WERI-Rb-1 (cell line): ENCODE data around the gene TMEM201.

Experiments
- DNase-seq: peaks from one replicate; pipeline ENCODE4 v3.0.0-alpha.2; 2020
- H3K27ac ChIP-seq: fragments of 250-450 bp; sonication (Bioruptor Pico); 2 replicates; pipeline ENCODE4 v1.5.1; 2020; ENCODE audit warnings: mild to moderate bottlenecking, moderate library complexity
- H3K27me3 ChIP-seq: fragments of 250-450 bp; sonication (Bioruptor Pico); 2 replicates; pipeline ENCODE4 v1.5.1; 2021; ENCODE audit warnings: mild to moderate bottlenecking, low read depth, moderate library complexity; ENCODE audit not compliant: insufficient read depth, severe bottlenecking
- H3K36me3 ChIP-seq: fragments of 250-450 bp; sonication (Bioruptor Pico); 2 replicates; pipeline ENCODE4 v1.5.1; 2020; ENCODE audit warnings: mild to moderate bottlenecking, moderate library complexity
- H3K4me3 ChIP-seq: 2 replicates; pipeline ENCODE4 v1.5.1; 2011; ENCODE audit warnings: low read depth, mild to moderate bottlenecking, control low read depth, low read length
- H3K9me3 ChIP-seq: fragments of 250-450 bp; sonication (Bioruptor Pico); 2 replicates; pipeline ENCODE4 v1.5.1; 2021; ENCODE audit warnings: mild to moderate bottlenecking, moderate library complexity; ENCODE audit not compliant: severe bottlenecking
- TF ChIP-seq, protein P1 (sequence below): IDR thresholded peaks from 2 replicates; pipeline ENCODE4 v1.5.1; 2011; ENCODE audit warnings: low read depth, mild to moderate bottlenecking, control low read depth, inconsistent platforms, low read length

TMEM201 gene

GRCh38 chr1:9549955-9550546, 38.7 kb upstream of the TMEM201 start:
- Histone ChIP-seq H3K4me3 (no peak overlapping the region), H3K27ac (no peak overlapping the region), H3K9me3 (no peaks in the 10 kb centered on the region), H3K27me3 (no peaks in the 10 kb centered on the region), H3K36me3 (peaks cover 11% of the 10 kb centered on the region)
- TF ChIP-seq, protein P1, sequence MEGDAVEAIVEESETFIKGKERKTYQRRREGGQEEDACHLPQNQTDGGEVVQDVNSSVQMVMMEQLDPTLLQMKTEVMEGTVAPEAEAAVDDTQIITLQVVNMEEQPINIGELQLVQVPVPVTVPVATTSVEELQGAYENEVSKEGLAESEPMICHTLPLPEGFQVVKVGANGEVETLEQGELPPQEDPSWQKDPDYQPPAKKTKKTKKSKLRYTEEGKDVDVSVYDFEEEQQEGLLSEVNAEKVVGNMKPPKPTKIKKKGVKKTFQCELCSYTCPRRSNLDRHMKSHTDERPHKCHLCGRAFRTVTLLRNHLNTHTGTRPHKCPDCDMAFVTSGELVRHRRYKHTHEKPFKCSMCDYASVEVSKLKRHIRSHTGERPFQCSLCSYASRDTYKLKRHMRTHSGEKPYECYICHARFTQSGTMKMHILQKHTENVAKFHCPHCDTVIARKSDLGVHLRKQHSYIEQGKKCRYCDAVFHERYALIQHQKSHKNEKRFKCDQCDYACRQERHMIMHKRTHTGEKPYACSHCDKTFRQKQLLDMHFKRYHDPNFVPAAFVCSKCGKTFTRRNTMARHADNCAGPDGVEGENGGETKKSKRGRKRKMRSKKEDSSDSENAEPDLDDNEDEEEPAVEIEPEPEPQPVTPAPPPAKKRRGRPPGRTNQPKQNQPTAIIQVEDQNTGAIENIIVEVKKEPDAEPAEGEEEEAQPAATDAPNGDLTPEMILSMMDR: no peak
- no peak for DNase-seq

GRCh38 chr1:9551984-9552383, 36.7 kb upstream of the TMEM201 start:
- Histone ChIP-seq H3K9me3 (no peaks in the 10 kb centered on the region), H3K4me3 (no peak overlapping the region), H3K27me3 (no peaks in the 10 kb centered on the region), H3K36me3 (peaks cover 30% of the 10 kb centered on the region), H3K27ac (no peak overlapping the region; the same call in 1 of the 2 replicates)
- DNase-seq: no peak
- TF ChIP-seq, protein P1: no peak

DNA sequence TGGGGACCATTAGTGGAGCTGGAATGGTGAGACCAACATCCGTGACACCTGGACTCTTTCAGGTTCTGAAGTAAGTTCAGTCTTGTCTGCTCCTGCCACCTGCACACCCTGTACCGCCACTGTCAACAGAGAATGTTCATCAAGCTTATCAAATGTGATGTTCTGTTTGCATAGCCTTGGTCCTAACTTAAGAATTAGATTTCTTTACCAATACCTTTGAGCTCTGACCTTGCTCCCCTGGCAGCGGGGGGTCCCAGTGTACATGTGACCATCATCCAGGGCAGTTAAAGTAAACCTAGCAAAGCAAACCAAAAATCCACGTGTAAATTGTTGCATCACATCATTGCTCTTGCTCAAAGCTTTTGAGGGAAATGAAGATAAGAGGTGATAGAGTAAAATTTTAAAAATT, 35.0 kb upstream of the TMEM201 start:
- Histone ChIP-seq H3K9me3 (no peaks in the 10 kb centered on the region), H3K27me3 (no peaks in the 10 kb centered on the region), H3K27ac (no peak overlapping the region), H3K36me3 (peaks cover 35% of the 10 kb centered on the region), H3K4me3 (no peak overlapping the region)
- TF ChIP-seq, protein P1: no peak
- DNase-seq: no peak

GRCh38 chr1:9555942-9556341, 32.8 kb upstream of the TMEM201 start:
- TF ChIP-seq, protein P1: no peak
- H3K9me3 ChIP-seq: no peaks in the 10 kb centered on the region
- H3K27me3 ChIP-seq: no peaks in the 10 kb centered on the region
- no peak overlapping the region for H3K4me3 ChIP-seq
- DNase-seq: no peak
- H3K27ac ChIP-seq: no peak overlapping the region
- H3K36me3 ChIP-seq: peaks cover 35% of the 10 kb centered on the region

DNA sequence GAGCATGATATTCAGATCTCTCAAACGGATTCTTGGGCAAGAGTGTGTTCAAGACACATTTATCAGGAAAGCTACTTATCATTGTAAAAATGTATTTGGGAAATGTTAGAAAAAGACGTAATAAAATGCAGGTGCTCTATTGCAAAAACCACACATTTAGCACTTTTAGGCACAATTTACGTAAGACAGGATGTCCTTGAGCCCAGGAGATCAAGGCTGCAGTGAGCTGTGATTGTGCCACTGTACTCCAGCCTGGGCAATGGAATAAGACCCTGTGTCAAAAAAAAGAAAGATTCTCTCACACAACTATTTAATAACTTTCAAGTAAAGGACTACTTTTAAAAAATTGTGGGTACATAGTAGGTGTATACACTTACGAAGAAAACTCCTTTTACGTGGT, 31.1 kb upstream of the TMEM201 start:
- no peaks in the 10 kb centered on the region for H3K27me3 ChIP-seq
- DNase-seq: no peak
- H3K27ac ChIP-seq: no peak overlapping the region
- H3K9me3 ChIP-seq: no peaks in the 10 kb centered on the region
- no peak overlapping the region for H3K4me3 ChIP-seq
- peaks cover 35% of the 10 kb centered on the region for H3K36me3 ChIP-seq
- TF ChIP-seq, protein P1: no peak
